HG02970 (cell line): ENCODE data around the gene PDZK1IP1.
"Not testable (repeated sequence)": the region's sequence is repeated elsewhere in the genome, so short reads cannot be mapped to it uniquely, and the experiment has no call there.

ENCODE experiments used
- ATAC-seq: cut with Tn5 transposase; IDR thresholded peaks from one replicate; pipeline ENCODE4 v1.9.1; 2021; ENCODE audit warnings: mild to moderate bottlenecking, moderate library complexity, moderate number of reproducible peaks; ENCODE audit not compliant: unreplicated experiment, low FRiP score

Gene PDZK1IP1

GRCh38 chr1:47147047-47147785 lies 42.6 kb downstream of the PDZK1IP1 start:
- ATAC-seq = no peak

GRCh38 chr1:47146495-47146894 lies 43.3 kb downstream of the PDZK1IP1 start:
- not testable (repeated sequence) for ATAC-seq

GRCh38 chr1:47143654-47144053 lies 46.2 kb downstream of the PDZK1IP1 start:
- ATAC-seq = not testable (repeated sequence)

DNA sequence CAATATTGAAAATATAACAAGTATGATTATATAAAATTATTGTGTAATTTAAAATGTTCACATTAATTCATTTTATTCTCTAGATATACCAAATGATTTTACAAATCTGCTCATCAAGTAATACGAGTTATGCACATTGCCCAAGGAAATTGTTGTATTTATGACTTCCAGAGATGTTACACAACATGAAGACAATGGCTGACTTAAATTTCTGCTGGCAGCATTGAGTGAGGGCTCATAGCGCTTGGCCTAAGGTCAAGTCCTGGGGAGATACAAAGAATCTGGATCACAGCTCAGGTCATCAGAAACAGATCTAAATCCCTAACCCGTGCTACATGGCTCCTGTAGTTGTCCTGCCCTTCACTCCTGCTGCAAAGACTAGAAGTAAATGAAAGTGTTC lies 49.5 kb downstream of the PDZK1IP1 start:
- ATAC-seq = not testable (repeated sequence)

DNA sequence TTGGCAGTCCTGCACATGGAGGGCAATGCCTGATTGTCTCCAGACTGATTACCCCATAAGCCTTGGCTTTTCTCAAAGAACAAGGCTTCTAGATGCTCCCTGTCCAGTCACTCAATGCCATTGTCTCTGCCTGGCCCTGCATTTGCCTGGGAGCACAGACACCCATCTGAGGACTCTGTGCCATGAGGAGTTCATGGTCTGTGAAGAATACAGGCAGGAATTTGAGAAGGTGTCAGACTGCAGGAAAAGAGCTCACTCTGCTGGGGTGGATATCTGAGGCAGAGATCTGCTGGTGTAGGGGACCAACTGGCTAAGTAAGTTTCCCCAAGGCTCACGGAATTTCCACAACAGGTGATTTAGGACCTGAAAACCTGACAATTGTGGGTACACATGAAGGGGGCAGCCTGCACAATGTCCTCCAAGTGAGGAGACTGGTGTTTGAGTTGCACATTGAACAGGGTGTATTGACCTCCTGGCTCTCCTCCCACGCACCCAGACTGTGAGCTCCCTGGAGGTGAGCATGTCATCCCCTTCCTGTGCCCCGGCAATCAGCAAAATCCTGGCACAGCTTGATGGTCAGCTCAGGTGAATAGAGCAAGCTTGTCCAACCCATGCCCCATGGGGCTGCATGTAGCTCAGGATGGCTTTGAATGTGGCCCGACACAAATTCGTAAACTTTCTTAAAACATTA lies 51.8 kb downstream of the PDZK1IP1 start:
- ATAC-seq = no peak

GRCh38 chr1:47137198-47137597 lies 52.6 kb downstream of the PDZK1IP1 start, which contains the start of gene CYP4A22:
Gene CYP4A22, plus strand, starts transcription at chr1:47137441. Its CDS starts 45 bp downstream, at chr1:47137486.
- no peak for ATAC-seq
